Stimulated activated CD4-positive, alpha-beta T cell treated with anti-CD3 and anti-CD28 coated beads, Interleukin-4, amount 100 ng/mL, for 24 hours (primary cell): ENCODE data around the gene BLVRB.
"Not testable (repeated sequence)": the region's sequence is repeated elsewhere in the genome, so short reads cannot be mapped to it uniquely, and the experiment has no call there.

Experiments used
- DNase-seq: peaks from one replicate; pipeline ENCODE4 v3.0.0-alpha.2; 2020

Gene BLVRB

DNA sequence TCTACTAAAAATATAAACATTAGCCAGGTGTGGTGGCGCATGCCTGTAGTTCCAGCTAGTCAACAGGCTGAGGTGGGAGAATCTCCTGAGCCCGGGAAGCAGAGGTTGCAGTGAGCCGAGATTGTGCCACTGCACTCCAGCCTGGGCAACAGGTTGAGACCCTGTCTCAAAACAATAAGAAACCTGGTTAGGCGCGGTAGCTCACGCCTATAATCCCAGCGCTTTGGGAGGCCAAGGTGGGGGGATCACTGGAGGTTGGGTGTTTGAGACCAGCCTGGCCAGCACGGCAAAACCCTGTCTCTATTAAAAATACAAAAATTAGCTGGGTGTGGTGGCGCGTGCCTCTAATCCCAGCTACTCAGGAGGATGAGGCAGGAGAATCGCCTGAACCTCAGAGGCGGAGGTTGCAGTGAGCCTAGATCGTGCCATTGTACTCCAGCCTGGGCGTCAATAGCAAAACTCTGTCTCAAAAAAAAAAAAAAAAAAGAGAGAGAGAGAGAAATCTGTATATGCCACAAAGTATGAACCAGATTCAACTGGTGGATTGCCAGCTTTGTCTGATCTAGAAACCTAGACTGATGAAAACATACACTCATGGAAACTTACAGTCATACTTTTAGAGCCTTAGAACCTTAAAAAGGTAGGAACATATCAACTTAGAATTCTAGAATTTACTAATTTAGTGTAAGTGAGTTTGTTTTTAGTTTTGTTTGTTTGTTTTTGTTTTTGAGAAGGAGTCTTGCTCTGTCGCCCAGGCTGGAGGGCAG lies 10.5 kb upstream of the BLVRB start:
- not testable (repeated sequence) for DNase-seq

GRCh38 chr19:40474737-40475136 lies 9.2 kb upstream of the BLVRB start:
- DNase-seq: no peak

DNA sequence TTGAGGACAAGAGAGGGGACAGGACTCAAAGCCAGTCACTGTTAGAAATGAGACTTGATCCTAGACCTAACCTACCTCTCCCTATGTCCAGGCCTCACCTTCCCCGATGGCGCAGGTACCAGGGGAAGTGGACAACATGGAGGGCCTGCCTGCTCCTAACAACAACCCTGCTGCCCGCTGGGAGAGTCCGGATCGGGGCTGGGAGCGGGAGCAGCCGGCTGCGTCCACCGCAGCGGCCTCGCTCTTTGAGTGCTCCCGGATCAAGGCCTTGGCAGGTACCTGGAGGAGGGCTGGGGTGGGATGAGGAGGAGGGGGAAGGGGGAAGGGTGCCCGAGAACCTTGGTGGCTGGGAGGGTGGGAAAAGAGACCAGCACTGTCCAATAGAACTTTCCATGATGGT lies 7.0 kb upstream of the BLVRB start:
- DNase-seq: no peak

DNA sequence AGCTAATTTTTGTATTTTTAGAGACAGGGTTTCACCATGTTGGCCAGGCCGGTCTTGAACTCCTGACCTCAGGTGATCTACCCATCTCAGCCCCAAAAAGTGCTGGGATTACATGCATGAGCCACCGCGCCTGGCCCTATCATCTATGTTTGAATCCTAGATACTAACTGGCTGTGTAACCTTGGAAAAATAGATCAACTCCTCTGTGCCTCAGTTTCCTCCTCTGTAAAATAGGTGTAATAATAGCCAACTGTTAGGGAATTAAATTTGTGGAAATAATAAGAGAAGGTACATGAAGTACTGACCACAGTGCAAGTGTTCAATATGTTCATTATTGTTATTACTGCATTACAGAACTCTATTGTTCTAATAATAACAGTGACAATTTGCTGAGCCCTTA lies 5.6 kb upstream of the BLVRB start:
- no peak for DNase-seq

- DNase-seq: no peak
These were observed 3.5 kb upstream of the BLVRB start for GRCh38 chr19:40469011-40469410.

- no peak for DNase-seq
These were observed 1.6 kb upstream of the BLVRB start, which contains the start of gene SPTBN4 for GRCh38 chr19:40466985-40467734. Gene SPTBN4, plus strand, starts transcription at chr19:40467001. Its CDS starts 5,621 bp downstream, at chr19:40472622.

DNA sequence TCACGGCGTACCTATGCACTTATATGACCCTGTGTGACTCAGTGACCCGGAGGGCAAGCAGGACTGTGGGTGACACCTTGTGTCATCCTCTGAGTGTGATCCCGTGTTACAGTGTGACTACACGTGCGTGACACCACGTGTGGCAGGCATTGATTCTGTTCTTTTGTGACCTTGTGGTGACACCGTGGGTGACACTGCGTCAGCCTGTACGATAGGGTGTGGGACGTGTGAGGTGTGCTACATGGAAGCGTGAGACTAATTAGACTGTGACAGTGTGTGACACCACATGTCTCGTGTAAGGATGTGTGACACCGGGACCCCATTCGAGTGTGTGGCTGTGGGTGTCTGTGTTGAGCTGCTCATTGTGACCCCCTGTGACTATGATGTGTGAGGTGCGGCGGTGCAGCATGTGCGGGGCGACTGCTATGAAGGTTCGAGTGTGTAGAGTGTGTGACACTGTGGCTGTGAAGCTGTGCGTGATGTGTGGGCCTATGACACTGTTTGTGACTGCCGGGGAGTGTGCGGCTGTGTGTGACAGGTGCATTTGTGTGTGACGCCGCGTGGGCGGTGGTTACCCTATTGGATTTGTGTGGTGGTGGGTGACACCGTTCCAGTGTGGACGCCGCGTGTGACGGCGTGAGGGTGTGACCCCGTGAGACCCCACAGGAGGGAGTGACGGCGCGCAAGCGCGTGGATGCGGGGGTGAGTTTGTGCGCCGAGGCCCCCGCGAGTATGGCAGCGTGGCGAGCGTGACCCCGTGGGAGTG lies 857 bp upstream of the BLVRB start:
- DNase-seq: peak; percentile 82

GRCh38 chr19:40465025-40465556 lies 454 bp downstream of the BLVRB start:
- DNase-seq: peak; percentile 29

DNA sequence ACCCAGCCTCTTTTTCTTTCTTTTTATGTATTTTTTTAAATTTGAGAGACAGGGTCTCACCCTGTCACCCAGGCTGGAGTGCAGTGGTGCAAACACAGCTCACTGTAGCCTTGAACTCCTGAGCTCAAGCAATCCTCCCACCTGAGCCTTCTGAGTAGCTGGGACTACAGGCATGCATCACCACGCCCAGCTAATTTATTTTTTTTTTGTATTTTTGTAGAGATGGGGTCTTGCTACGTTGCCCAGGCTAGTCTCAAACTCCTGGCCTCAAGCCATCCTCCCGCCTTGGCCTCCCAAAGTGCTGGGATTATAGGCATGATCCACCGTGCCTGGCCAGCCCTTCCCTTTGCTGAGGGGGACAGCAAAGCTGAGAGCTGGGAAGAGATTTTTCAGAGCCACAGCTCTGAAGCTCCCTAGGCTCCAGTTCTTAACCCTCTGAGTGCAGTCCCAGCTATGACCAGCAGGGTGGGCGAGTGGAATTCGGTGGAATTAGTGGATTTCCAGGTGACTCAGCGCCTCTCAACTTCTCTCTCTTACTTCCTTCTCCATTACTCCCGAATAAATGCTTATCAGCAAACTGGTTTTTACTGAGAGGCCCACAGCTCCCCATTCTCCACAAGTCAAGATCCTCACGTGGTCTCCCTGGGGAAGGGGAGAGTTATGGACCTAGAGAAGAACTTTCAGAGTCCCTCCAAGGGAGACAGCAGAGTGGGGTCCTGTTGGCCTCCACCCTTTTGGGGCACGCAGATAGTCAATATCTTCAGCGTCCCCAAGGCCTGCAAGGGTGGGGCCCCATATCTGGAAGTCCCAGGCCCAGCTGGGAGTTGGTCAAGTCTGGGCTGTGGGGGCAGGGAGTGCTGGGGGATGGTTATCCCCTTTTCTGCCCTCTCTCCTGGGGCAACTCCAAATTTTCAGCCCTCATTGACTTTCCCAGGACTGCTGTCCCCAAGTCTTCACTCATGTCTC lies 1.2 kb downstream of the BLVRB start:
- peak; percentile 80 for DNase-seq

GRCh38 chr19:40463587-40464037 lies 1.9 kb downstream of the BLVRB start:
- not testable (repeated sequence) for DNase-seq

DNA sequence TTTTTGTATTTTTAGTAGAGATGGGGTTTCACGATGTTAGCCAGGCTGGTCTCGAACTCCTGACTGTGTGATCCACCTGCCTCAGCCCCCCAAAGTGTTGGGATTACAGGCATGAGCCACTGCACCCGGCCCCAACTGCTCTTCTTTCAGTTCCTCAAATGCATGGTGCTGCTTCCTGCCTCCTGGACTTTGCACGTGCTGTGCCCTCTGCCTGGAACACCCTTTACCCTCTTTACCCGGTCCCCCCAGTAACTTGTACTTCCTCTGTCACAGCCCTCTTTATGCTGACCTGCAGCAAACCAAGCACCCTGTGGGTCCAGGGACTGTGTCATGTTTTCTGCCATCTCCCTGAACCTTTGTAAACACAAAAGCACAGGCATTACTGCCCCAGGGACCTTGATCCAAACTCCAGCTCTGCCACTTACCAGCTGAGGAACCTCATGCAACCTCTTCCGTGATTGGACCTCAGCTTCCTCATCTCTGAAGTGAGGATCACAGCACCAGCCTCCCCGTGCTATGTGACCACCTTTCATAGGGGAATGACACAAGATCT lies 3.8 kb downstream of the BLVRB start:
- DNase-seq: no peak

- DNase-seq: no peak
These were observed 5.4 kb downstream of the BLVRB start for GRCh38 chr19:40460185-40460584.

DNA sequence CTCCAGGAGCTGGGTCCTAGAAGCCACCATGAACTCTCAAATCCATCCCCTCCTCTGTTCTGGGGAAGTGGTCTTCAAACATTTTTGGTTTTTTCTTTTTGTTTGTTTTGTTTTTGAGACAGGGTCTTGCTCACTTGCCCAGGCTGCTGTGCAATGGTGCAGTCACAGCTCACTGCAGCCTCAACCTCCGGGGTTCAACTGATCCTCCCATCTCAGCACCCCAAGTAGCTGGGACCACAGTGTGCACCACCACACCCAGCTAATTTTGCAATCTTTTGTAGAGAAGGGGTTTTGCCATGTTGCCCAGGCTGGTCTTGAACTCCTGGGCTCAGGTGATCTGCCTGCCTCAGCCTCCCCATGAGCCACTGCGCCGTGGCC lies 7.0 kb downstream of the BLVRB start:
- DNase-seq: no peak

DNA sequence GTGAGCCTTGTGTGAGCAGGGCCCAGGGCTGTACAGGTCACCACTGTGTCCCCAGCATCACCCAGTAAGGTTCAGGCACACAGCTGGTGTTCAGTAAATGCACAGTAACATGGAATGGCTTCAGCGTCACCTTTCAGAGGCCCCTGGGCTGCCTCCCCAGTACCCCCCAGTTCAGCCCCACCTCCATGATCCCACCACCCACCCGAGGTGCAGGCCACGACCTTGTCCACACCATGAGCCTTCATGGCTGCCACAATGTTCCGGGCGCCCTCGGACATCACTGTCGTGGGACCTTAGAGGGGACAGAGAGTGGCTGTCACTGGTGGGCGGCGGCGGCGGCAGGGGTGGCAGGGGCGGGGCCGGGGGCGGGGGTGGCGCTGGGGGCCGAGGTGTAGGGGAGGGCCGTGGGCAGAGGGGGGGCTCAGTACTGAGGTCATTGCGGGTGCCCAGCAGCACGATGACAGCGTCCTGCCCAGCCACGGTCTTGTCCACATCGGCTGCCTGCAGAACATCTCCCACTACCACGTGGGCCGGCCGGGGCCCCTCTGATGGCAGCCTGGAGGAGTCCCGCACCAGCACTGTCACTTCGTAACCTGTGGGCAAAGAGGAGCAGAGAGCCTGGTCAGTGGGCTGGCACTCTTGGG lies 7.5 kb downstream of the BLVRB start:
- no peak for DNase-seq

- DNase-seq: no peak
These were observed 8.5 kb downstream of the BLVRB start for GRCh38 chr19:40457048-40457447.

GRCh38 chr19:40453943-40454342 lies 11.6 kb downstream of the BLVRB start:
- DNase-seq: not testable (repeated sequence)

DNA sequence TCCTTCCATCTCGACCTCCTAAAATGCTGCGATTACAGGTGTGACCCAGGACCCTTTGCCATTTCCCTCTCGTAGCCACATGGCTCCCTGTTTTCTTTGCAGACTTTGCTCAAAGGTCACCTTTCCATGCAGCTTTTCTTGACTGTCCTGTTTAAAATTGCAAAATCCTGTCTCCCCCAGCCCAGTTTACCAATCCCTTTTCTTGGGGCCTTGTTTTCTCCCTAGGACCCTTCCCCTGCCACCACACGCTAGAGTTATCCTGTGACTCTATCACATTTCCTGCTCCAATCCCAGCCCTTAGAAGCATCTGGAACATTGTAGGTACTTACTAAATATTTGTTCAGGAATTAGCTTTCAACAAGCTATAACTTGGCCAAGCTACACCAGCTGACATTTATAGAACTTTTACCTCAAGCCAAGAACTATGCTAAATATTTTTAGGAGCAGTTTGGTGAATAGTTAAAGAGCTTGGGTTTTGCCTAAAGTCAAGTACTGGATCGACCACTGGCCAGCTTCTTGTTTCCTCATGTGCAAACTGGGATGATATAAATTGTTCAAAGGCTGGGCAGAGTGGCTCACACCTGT lies 12.3 kb downstream of the BLVRB start:
- no peak for DNase-seq

- no peak for DNase-seq
These were observed 13.5 kb downstream of the BLVRB start for GRCh38 chr19:40452016-40452415.

- no peak for DNase-seq
These were observed 14.9 kb downstream of the BLVRB start for GRCh38 chr19:40450664-40451063.

DNA sequence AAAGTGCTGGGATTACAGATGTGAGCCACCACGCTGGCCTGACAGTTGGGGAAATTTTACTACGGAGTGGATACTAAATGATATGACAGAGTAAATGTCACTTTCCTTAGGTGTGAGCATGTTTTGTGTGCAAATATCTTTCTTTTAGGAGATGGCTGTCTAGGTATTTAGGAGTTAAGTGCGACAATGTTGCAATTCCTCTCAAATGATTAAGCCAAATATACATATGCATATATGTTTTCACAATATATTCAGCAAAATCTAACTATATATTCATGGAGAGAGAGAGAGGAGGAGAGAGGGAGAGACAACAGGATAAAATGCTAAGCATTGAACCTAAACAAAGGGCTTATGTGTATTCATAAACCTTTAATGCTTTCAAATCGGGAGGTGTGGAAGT lies 16.0 kb downstream of the BLVRB start:
- no peak for DNase-seq
